ENCODE measurements around the gene SZT2. TPM values are rescaled to one million over a fixed set of nuclear protein-coding genes. Genes with fewer than 3 reads are reported as not detected.

SZT2 gene
- total RNA-seq, 1 experiment from 2014 or later, result 7.1 TPM

GRCh38 chr1:43445606-43446387 lies 56.1 kb downstream of the SZT2 start:
- in situ Hi-C loops (cut with HindIII; ENCODE audit: low pct_unique_long_range_greater_than_20kb, low sequenced_read_pairs), result no loop called here

DNA sequence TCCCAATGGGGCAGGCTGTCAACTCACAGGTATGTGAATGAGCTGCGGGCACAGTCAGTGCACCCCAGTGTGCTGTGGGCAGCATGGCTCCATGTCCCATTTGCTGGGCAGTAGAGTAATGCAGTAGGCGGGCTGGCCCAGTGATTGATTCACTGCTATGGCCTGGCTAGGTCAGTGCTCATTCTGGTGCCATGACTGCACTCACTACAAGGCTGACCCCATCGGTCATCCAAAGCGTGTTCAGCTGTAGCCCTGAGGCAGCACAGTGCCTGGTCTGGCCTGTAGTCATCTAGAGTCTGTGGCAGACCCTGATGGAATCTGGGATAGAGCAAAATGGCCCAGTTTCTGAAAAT lies 56.7 kb downstream of the SZT2 start:
- DNase-seq (ENCODE audit: low read depth, low spot score), result no peak
- in situ Hi-C loops (cut with HindIII; ENCODE audit: low pct_unique_long_range_greater_than_20kb, low sequenced_read_pairs), result no loop called here

More at GRCh38 chr1:43445606-43446387, 56.1 kb downstream of the SZT2 start:
- no peak for DNase-seq (ENCODE audit: low read depth, low spot score)

- DNase-seq (ENCODE audit: low read depth, low spot score), result no peak
Measured at GRCh38 chr1:43446881-43447835, 57.5 kb downstream of the SZT2 start.

DNA sequence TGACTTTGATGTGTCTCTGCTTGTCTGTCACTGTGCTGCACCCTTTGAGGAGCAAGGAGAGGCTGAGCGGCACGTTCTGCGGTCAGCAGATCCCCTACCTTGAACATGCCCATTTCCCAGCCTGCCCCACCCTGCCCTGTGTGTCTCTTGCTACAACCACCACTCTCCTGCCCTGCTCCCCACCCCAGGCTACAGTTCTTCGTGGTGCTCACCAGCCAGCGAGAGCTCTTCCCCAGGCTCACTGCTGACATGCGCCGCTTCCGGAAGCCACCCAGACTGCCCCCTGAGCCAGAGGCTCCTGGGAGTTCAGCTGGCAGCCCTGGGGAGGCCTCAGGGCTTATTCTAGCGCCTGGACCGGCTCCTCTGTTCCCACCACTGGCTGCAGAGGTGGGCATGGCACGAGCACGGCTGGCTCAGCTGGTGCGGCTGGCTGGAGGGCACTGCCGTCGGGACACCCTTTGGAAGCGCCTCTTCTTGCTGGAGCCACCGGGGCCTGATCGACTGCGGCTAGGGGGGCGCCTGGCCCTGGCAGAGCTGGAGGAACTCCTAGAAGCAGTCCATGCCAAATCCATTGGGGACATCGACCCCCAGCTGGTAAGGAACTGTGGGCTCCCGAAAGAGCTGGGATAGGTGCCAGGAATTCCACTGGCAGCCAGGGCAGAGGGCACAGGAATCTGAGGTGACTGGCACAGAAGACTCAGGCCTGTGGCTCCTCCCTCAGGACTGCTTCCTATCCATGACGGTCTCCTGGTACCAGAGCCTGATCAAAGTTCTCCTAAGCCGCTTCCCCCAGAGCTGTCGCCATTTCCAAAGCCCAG lies 58.4 kb downstream of the SZT2 start:
- in situ Hi-C loops (cut with HindIII; ENCODE audit: low pct_unique_long_range_greater_than_20kb, low sequenced_read_pairs), result no loop called here
- no peak for DNase-seq (ENCODE audit: low read depth, low spot score)

More at GRCh38 chr1:43446881-43447835, 57.5 kb downstream of the SZT2 start:
- in situ Hi-C loops (cut with HindIII; ENCODE audit: low pct_unique_long_range_greater_than_20kb, low sequenced_read_pairs), result no loop called here

- in situ Hi-C loops (cut with HindIII; ENCODE audit: low pct_unique_long_range_greater_than_20kb, low sequenced_read_pairs), result no loop called here
- no peak for DNase-seq (ENCODE audit: low read depth, low spot score)
Measured at GRCh38 chr1:43448955-43449707, 59.4 kb downstream of the SZT2 start.

DNA sequence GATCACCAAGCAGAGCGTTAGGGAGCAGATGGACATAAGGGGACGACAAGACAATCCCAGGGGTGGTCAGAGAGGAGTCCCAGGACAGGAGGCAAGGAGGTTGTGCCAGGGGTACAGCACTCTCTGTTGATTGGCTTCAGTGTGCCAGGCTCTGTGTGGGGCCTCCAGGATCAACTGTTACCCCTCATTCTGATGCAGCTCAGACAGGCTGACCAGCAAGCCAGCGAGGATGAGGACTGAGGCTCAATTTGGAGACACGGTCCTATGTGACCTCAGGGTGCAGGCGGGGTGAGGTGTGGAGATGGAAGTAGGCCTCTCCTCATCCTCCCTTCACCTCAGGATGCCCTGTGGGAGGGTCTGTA lies 60.0 kb downstream of the SZT2 start:
- in situ Hi-C loops (cut with HindIII; ENCODE audit: low pct_unique_long_range_greater_than_20kb, low sequenced_read_pairs), result no loop called here

DNA sequence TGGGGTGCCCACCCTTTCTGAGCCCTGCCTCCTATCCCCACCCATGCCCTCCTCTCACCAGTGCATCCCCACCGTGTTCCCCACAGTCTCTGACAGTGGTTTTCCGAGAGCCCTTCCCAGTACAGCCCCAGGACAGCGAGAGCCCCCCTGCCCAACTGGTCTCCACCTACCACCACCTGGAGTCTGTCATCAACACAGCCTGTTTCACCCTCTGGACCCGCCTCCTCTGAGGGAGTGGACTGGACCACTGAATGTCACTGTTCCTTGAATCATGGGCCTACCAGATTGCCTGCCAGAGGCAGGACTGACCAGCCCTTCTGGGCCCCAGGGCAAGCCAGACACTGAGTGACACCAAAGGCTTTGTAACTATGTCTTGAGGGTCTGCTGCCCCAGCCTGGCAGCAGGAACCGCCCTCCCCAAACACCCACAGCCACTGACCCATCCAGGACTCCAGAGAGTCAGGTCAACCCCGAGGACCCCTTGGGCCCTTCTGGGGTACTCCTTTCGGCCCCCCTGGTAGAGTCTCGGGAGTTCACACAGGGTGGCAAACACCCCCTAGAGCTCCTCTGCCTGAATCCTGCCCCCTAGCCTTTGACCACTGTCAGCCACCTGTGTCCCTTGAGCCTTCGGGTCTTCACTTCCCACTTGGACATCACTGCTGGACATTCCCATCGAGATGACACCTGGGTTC lies 60.7 kb downstream of the SZT2 start:
- DNase-seq (ENCODE audit: low read depth, low spot score), result no peak
- in situ Hi-C loops (cut with HindIII; ENCODE audit: low pct_unique_long_range_greater_than_20kb, low sequenced_read_pairs), result no loop called here

More for the DNA sequence above, 60.0 kb downstream of the SZT2 start:
- DNase-seq (ENCODE audit: low read depth, low spot score), result no peak

DNA sequence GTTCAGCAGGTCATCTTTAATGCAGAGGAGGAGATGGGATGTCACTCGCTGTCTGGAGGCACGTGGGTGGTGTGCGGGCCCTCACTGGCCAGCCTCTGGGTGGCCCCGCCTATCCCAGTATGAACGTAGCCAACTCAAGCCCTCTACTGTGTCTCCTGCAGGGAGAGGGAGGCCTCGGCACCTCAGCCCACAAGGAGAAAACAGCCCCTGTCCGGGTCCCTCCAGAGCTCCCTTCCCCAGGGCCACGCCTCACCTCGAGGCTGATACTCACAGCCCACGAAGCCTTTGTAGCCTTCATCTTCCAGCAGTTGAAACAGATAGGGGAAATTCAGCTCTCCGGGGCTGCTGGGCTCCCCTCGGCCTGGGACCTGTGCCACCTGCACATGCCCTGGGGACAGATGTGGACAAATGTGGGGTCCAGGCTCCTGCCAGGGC lies 61.5 kb downstream of the SZT2 start:
- in situ Hi-C loops (cut with HindIII; ENCODE audit: low pct_unique_long_range_greater_than_20kb, low sequenced_read_pairs), result no loop called here
- no peak for DNase-seq (ENCODE audit: low read depth, low spot score)

- in situ Hi-C loops (cut with HindIII; ENCODE audit: low pct_unique_long_range_greater_than_20kb, low sequenced_read_pairs), result no loop called here
- DNase-seq (ENCODE audit: low read depth, low spot score), result no peak
Measured at GRCh38 chr1:43451701-43452532, 62.2 kb downstream of the SZT2 start.

GRCh38 chr1:43452789-43453441 lies 63.2 kb downstream of the SZT2 start:
- in situ Hi-C loops (cut with HindIII; ENCODE audit: low pct_unique_long_range_greater_than_20kb, low sequenced_read_pairs), result no loop called here
- no peak for DNase-seq (ENCODE audit: low read depth, low spot score)

GRCh38 chr1:43453442-43454269 lies 64.0 kb downstream of the SZT2 start, which contains the start of gene HYI:
TSS of gene HYI (minus strand) at chr1:43453931. CDS start at chr1:43453793, 138 bp downstream.
- in situ Hi-C loops (cut with HindIII; ENCODE audit: low pct_unique_long_range_greater_than_20kb, low sequenced_read_pairs), result no loop called here
- peak; percentile 65 for DNase-seq (ENCODE audit: low read depth, low spot score)

DNA sequence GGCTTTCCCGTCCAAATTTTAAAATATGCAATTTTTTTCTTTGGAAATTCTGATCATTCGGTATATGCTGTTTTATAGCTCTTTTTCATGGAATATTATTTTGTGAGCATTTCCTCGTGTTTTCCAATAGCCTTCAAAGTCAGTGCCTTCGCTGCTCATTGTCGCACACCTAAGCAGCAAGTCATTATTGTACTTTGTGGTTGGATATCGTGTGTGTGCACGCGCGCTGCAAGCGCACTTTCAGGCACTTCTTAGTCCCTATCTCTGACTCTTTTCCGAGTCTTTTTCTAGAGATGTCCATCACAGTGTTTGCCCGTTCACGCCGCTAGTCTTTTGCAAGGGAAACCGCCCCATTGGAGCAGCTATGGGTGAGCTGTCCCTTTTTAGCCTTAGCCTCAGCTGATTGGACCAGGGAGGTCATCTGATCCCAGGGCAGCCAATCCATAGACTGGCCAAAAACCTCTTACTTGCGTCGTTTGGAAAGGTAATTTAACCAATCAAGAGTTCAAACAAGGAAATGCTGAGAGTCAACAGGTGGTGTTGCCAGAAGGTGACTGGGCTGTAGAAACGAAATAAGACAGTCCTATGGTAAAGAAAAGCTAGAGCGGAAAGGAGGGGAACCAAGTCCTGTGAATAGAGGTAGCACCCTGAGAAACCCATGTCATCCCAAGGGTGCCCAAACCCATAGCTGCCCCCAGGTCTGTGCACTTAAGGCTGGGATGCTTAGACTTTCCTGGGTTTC lies 64.7 kb downstream of the SZT2 start:
- DNase-seq (ENCODE audit: low read depth, low spot score), result peak; percentile 20
- in situ Hi-C loops (cut with HindIII; ENCODE audit: low pct_unique_long_range_greater_than_20kb, low sequenced_read_pairs), result no loop called here

GRCh38 chr1:43455213-43455889 lies 65.7 kb downstream of the SZT2 start:
- no peak for DNase-seq (ENCODE audit: low read depth, low spot score)
- in situ Hi-C loops (cut with HindIII; ENCODE audit: low pct_unique_long_range_greater_than_20kb, low sequenced_read_pairs), result no loop called here
